H9 (cell line): ENCODE measurements around the gene DUSP28. TPM values are rescaled to one million over a fixed set of nuclear protein-coding genes. Genes with fewer than 3 reads are reported as not detected.

Experiments
- DNase-seq: peaks from one replicate; pipeline ENCODE4 v3.0.0-alpha.2; 2017
- H2AFZ ChIP-seq: one replicate; pipeline ENCODE4 v1.6.1; 2013; ENCODE audit warnings: mild to moderate bottlenecking, low read length, control low read depth, moderate library complexity
- H2AK5ac ChIP-seq: 2 replicates; pipeline ENCODE4 v1.6.1; 2013; ENCODE audit warnings: low read length, control low read depth, mixed read lengths; ENCODE audit not compliant: insufficient read length
- H2BK120ac ChIP-seq: one replicate; pipeline ENCODE4 v1.6.1; 2013; ENCODE audit warnings: low read depth, mild to moderate bottlenecking, low read length, control low read depth, inconsistent platforms; ENCODE audit not compliant: poor library complexity, severe bottlenecking
- H2BK12ac ChIP-seq: 2 replicates; pipeline ENCODE4 v1.6.1; 2013; ENCODE audit warnings: low read length, control low read depth, mixed read lengths, low read depth; ENCODE audit not compliant: insufficient read length
- H2BK15ac ChIP-seq: 2 replicates; pipeline ENCODE4 v1.6.1; 2013; ENCODE audit warnings: low read depth, low read length, control low read depth
- H2BK20ac ChIP-seq: one replicate; pipeline ENCODE4 v1.6.1; 2013; ENCODE audit warnings: low read depth, mild to moderate bottlenecking, low read length, control low read depth, inconsistent platforms; ENCODE audit not compliant: poor library complexity, severe bottlenecking
- H2BK5ac ChIP-seq: 2 replicates; pipeline ENCODE4 v1.6.1; 2013; ENCODE audit warnings: low read length, control low read depth, mixed read lengths; ENCODE audit not compliant: insufficient read length
- H3K14ac ChIP-seq: 2 replicates; pipeline ENCODE4 v1.6.1; 2013; ENCODE audit warnings: low read length, control low read depth; ENCODE audit not compliant: insufficient read depth
- H3K18ac ChIP-seq: 2 replicates; pipeline ENCODE4 v1.6.1; 2013; ENCODE audit warnings: low read depth, mild to moderate bottlenecking, mixed read lengths, low read length, control low read depth; ENCODE audit not compliant: insufficient read length
- H3K23ac ChIP-seq: 2 replicates; pipeline ENCODE4 v1.6.1; 2013; ENCODE audit warnings: low read length, control low read depth, mixed read lengths, low read depth; ENCODE audit not compliant: insufficient read length
- H3K23me2 ChIP-seq: 2 replicates; pipeline ENCODE4 v1.6.1; 2013; ENCODE audit warnings: low read depth, mild to moderate bottlenecking, mixed read lengths, low read length, control low read depth; ENCODE audit not compliant: insufficient read length, poor library complexity, severe bottlenecking
- H3K27ac ChIP-seq: 2 replicates; pipeline ENCODE4 v1.5.1; 2013; ENCODE audit warnings: low read length, control low read depth, mixed read lengths, low read depth; ENCODE audit not compliant: insufficient read length
- H3K27me3 ChIP-seq: 2 replicates; pipeline ENCODE4 v1.6.1; 2013; ENCODE audit warnings: low read length, control low read depth, inconsistent platforms; ENCODE audit not compliant: insufficient read depth
- H3K4ac ChIP-seq: 2 replicates; pipeline ENCODE4 v1.6.1; 2013; ENCODE audit warnings: low read depth, mild to moderate bottlenecking, control low read depth, inconsistent platforms, low read length, moderate library complexity
- H3K4me1 ChIP-seq: 2 replicates; pipeline ENCODE4 v1.6.1; 2013; ENCODE audit warnings: low read length, control low read depth, inconsistent platforms; ENCODE audit not compliant: insufficient read depth
- H3K4me2 ChIP-seq: 2 replicates; pipeline ENCODE4 v1.6.1; 2013; ENCODE audit warnings: low read length, control low read depth, mixed read lengths; ENCODE audit not compliant: insufficient read length, insufficient read depth
- H3K56ac ChIP-seq: 2 replicates; pipeline ENCODE4 v1.6.1; 2013; ENCODE audit warnings: low read depth, mild to moderate bottlenecking, mixed read lengths, low read length, control low read depth; ENCODE audit not compliant: insufficient read length
- H3K79me1 ChIP-seq: 2 replicates; pipeline ENCODE4 v1.6.1; 2013; ENCODE audit warnings: low read depth, mild to moderate bottlenecking, moderate library complexity, low read length, control low read depth, inconsistent platforms; ENCODE audit not compliant: insufficient read depth, poor library complexity, severe bottlenecking
- H3K79me2 ChIP-seq: 2 replicates; pipeline ENCODE4 v1.6.1; 2013; ENCODE audit warnings: low read length, control low read depth, inconsistent platforms; ENCODE audit not compliant: insufficient read depth
- H3K9ac ChIP-seq: 2 replicates; pipeline ENCODE4 v1.6.1; 2013; ENCODE audit warnings: low read length, control low read depth, mixed read lengths; ENCODE audit not compliant: insufficient read length; ENCODE audit errors: extremely low read depth
- H3K9me3 ChIP-seq: one replicate; pipeline ENCODE4 v1.6.1; 2013; ENCODE audit warnings: low read depth, low read length, inconsistent platforms; ENCODE audit not compliant: control insufficient read depth
- H3T11ph ChIP-seq: one replicate; pipeline ENCODE4 v1.6.1; 2013; ENCODE audit warnings: mild to moderate bottlenecking, low read length, control low read depth, inconsistent platforms
- H4K20me1 ChIP-seq: one replicate; pipeline ENCODE4 v1.6.1; 2013; ENCODE audit not compliant: control insufficient read depth, insufficient read length, insufficient read depth
- H4K5ac ChIP-seq: 2 replicates; pipeline ENCODE4 v1.6.1; 2013; ENCODE audit warnings: low read depth, mild to moderate bottlenecking, mixed read lengths, low read length, control low read depth; ENCODE audit not compliant: insufficient read length
- H4K8ac ChIP-seq: replicated peaks from 2 replicates; pipeline ENCODE4 v1.6.1; 2013; ENCODE audit warnings: low read length, control low read depth, mixed read lengths, low read depth; ENCODE audit not compliant: insufficient read length
- H4K91ac ChIP-seq: 2 replicates; pipeline ENCODE4 v1.6.1; 2013; ENCODE audit warnings: low read depth, mild to moderate bottlenecking, moderate library complexity, mixed read lengths, low read length, control low read depth; ENCODE audit not compliant: insufficient read length
- H3K27ac Mint-ChIP-seq, 3 experiments: 2 replicates in 2 of 3; 3 replicates in 1 of 3; pipeline ENCODE4 v1.8.0; 2020 to 2021; ENCODE audit warnings: mixed read lengths in 3 of 3, mild to moderate bottlenecking in 1 of 3, moderate library complexity in 1 of 3
- H3K27me3 Mint-ChIP-seq: 2 replicates; pipeline ENCODE4 v1.8.0; 2021; ENCODE audit warnings: low read depth, mild to moderate bottlenecking, moderate library complexity, mixed read lengths
- H3K36me3 Mint-ChIP-seq, 3 experiments: 2 replicates in 2 of 3; 3 replicates in 1 of 3; pipeline ENCODE4 v1.8.0; 2020 to 2021; ENCODE audit warnings: low read depth in 3 of 3, mixed read lengths in 3 of 3; ENCODE audit not compliant: insufficient read depth in 1 of 3
- H3K4me1 Mint-ChIP-seq, 2 experiments: 2 replicates each; pipeline ENCODE4 v1.8.0; 2020; ENCODE audit warnings: mixed read lengths in 2 of 2
- H3K4me3 Mint-ChIP-seq, 2 experiments: 2 replicates in 1 of 2; 3 replicates in 1 of 2; pipeline ENCODE4 v1.8.0; 2020 to 2021; ENCODE audit warnings: mild to moderate bottlenecking in 2 of 2, mixed read lengths in 2 of 2, moderate library complexity in 1 of 2
- H3K9me3 Mint-ChIP-seq, 2 experiments: 2 replicates in 1 of 2; 3 replicates in 1 of 2; pipeline ENCODE4 v1.8.0; 2020; ENCODE audit warnings: mild to moderate bottlenecking in 2 of 2, mixed read lengths in 2 of 2, moderate library complexity in 1 of 2
- WGBS: extraction: QIAGEN DNeasy Blood & Tissue Kit; methylation state at CpG from one replicate; pipeline ENCODE4 v1.1.7; 2013; ENCODE audit warnings: missing lambda C conversion rate, low lambda C conversion rate, mixed read lengths; ENCODE audit not compliant: insufficient read length; ENCODE audit errors: extremely low coverage; 5-methylcytosine and 5-hydroxymethylcytosine counted together
- total RNA-seq: library from RNA; stranded (reverse); gene quantifications from 2 replicates; pipeline ENCODE4 v1.2.1, GENCODE V29; 2021
- TF ChIP-seq, protein P1 (sequence below): fragments of 200-600 bp; sonication (generic); conservative IDR thresholded peaks from 3 replicates; pipeline ENCODE4 v1.8.0; 2021; ENCODE audit warnings: antibody characterized with exemption, mild to moderate bottlenecking

The DUSP28 gene
- total RNA-seq, 1 experiment from 2014 or later: 1.6 TPM

DNA sequence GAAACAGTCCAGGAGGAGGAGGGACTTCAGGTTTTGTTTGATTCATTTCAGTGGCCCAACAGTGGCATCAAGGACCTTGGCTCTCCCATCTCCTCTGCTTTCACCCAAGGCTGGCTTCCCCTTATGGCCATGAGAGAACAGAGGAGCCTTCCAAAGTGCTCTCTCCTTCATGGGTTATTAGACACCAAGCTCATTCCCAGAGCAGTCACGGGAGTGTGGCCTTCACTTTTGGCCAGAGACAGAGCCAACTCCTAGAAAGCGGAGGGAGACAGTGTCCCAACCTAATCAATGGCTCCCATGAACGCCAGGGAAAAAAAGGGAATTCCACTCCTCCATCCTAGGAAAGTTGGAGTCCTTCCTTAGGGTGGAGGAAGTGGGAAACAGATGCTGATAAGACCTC lies 871 bp upstream of the DUSP28 start:
- WGBS: no CpG with 5 or more reads among the region's 3 CpGs
- H2BK120ac ChIP-seq: no peak overlapping the region
- no peak overlapping the region for H3K18ac ChIP-seq
- H2BK20ac ChIP-seq: no peak overlapping the region
- H3K23ac ChIP-seq: no peak overlapping the region
- no peak overlapping the region for H3K4ac ChIP-seq
- Mint-ChIP-seq H3K27ac (no peak overlapping the region), H3K36me3 (peaks cover 0 to 13% (median 0%) of the 10 kb centered on the region in 3 experiments; a peak in 2 of 7 replicates), H3K4me3 (peak overlapping the region; percentile 72 to 81; a peak in 4 of 5 replicates), H3K4me1 (peaks cover 20 to 23% of the 10 kb centered on the region in 2 experiments), H3K9me3 (no peaks in the 10 kb centered on the region; a peak in 1 of 5 replicates), H3K27me3 (peaks cover 21% of the 10 kb centered on the region)
- no peaks in the 10 kb centered on the region for H4K20me1 ChIP-seq
- no peak overlapping the region for H4K8ac ChIP-seq
- H3K79me2 ChIP-seq: no peaks in the 10 kb centered on the region
- H2BK12ac ChIP-seq: no peak overlapping the region
- H3K23me2 ChIP-seq: peaks cover 3% of the 10 kb centered on the region
- H2AK5ac ChIP-seq: no peak overlapping the region
- H3T11ph ChIP-seq: no peak overlapping the region
- no peaks in the 10 kb centered on the region for H3K4me1 ChIP-seq
- H2BK15ac ChIP-seq: no peak overlapping the region
- H4K5ac ChIP-seq: no peak overlapping the region
- no peak overlapping the region for H3K14ac ChIP-seq
- H3K56ac ChIP-seq: no peak overlapping the region
- H3K27ac ChIP-seq: no peak overlapping the region
- peaks cover 5% of the 10 kb centered on the region; the same call in 1 of the 2 replicates for H3K27me3 ChIP-seq
- H3K9me3 ChIP-seq: no peaks in the 10 kb centered on the region
- H3K79me1 ChIP-seq: no peaks in the 10 kb centered on the region
- H3K9ac ChIP-seq: no peak overlapping the region
- TF ChIP-seq, protein P1, sequence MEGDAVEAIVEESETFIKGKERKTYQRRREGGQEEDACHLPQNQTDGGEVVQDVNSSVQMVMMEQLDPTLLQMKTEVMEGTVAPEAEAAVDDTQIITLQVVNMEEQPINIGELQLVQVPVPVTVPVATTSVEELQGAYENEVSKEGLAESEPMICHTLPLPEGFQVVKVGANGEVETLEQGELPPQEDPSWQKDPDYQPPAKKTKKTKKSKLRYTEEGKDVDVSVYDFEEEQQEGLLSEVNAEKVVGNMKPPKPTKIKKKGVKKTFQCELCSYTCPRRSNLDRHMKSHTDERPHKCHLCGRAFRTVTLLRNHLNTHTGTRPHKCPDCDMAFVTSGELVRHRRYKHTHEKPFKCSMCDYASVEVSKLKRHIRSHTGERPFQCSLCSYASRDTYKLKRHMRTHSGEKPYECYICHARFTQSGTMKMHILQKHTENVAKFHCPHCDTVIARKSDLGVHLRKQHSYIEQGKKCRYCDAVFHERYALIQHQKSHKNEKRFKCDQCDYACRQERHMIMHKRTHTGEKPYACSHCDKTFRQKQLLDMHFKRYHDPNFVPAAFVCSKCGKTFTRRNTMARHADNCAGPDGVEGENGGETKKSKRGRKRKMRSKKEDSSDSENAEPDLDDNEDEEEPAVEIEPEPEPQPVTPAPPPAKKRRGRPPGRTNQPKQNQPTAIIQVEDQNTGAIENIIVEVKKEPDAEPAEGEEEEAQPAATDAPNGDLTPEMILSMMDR: no peak
- peak; percentile 18 for DNase-seq
- no peak overlapping the region for H2BK5ac ChIP-seq
- H4K91ac ChIP-seq: no peak overlapping the region
- no peak overlapping the region for H2AFZ ChIP-seq
- H3K4me2 ChIP-seq: no peak overlapping the region
